Measurements from ENCODE around the gene RAB3IP. TPM values are rescaled to one million over a fixed set of nuclear protein-coding genes. Genes with fewer than 3 reads are reported as not detected.
A peak's percentile ranks its signal among the peaks of the same experiment; 100 is the strongest.

Gene RAB3IP
- total and polyA plus RNA-seq, 2 of the 4 experiments (the other 2 are of a cell fraction) = 1.5 to 2.7 TPM

- TF ChIP-seq USF2 (IDR thresholded peaks at IDR 0.05; ENCODE audit: low read depth, low read length) (no peak), CHD1 (IDR thresholded peaks at IDR 0.05; ENCODE audit: low read depth, low read length) (no peak), MAZ (IDR thresholded peaks at IDR 0.05; ENCODE audit: borderline replicate concordance, low read depth, low read length) (peak; percentile 83; the same call in 1 of the 2 replicates), NFE2L2 (IDR thresholded peaks at IDR 0.05; ENCODE audit: low read depth, low read length) (no peak), POLR2A (IDR thresholded peaks at IDR 0.05; ENCODE audit: low read depth, low read length) (no peak), BHLHE40 (IDR thresholded peaks at IDR 0.05; ENCODE audit: low read depth, low read length) (no peak), RAD21 (IDR thresholded peaks at IDR 0.05; ENCODE audit: low read length) (peak; percentile 11; the same call in 1 of the 2 replicates)
Measured at GRCh38 chr12:69738351-69739286, at the start of gene RAB3IP (continued).
